Medulla oblongata (tissue), 1 donor: Measurements from ENCODE around the gene MRC2.
"Not testable (repeated sequence)": the region's sequence is repeated elsewhere in the genome, so short reads cannot be mapped to it uniquely, and the experiment has no call there.

Source experiments
- DNase-seq: peaks from one replicate; pipeline ENCODE4 v3.0.0-alpha.2; 2015; ENCODE audit errors: extremely low spot score

Gene MRC2

DNA sequence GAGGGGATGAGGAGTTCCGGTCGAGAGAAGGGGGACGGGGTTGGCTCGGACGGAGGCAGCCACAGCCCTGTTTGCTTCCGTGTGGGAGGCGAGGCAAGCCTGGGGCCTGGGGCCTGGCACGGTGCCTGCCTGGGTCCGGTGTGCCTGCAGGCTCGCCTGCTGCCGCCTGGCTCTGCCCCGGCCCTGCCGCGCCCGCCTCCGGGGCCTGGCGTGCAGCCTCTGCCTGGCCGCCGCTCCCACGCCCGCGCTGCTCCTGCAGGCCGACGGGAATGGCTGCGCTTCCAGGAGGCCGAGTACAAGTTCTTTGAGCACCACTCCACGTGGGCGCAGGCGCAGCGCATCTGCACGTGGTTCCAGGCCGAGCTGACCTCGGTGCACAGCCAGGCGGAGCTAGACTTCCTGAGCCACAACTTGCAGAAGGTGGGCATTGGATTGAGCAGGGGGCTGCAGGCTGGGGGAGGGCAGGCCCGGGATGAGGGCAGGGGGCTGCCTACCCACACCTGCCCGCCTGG is 53.1 kb downstream of the MRC2 start:
- DNase-seq = peak; percentile 44

DNA sequence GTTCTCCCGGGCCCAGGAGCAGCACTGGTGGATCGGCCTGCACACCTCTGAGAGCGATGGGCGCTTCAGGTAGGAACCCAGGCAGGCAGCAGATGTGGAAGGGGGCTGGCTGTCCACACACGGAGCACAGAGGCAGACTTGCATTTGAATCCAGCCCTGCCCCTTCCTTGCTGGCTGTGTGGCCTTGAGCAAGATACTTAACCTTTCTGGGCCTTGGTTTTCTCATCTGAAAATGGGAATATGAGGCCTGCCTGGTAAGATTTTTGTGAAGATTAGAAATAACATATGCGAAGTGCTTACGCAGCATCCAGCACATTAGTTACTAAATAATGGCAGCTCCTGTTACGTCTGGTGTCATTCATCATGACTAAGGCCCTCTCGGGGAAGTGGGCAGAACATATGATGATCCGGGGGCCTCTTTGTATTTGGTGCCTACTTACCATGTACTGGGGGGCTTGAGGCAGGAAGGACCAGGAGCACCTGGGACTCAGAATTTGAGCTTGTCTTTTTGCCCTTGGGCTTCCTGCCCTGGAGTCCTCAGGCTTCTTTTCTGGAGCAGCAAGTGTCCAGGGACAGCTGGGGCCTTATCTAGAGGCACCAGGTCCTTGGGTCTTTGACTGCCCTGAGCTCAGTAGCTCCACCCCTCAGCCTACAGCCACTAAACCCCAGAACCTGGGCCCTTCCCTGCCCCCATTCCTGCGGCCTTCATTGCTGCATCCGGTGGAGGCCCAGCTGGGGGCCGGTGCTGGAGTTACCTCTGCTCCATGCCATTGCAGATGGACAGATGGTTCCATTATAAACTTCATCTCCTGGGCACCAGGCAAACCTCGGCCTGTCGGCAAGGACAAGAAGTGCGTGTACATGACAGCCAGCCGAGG is 53.8 kb downstream of the MRC2 start:
- no peak for DNase-seq

DNA sequence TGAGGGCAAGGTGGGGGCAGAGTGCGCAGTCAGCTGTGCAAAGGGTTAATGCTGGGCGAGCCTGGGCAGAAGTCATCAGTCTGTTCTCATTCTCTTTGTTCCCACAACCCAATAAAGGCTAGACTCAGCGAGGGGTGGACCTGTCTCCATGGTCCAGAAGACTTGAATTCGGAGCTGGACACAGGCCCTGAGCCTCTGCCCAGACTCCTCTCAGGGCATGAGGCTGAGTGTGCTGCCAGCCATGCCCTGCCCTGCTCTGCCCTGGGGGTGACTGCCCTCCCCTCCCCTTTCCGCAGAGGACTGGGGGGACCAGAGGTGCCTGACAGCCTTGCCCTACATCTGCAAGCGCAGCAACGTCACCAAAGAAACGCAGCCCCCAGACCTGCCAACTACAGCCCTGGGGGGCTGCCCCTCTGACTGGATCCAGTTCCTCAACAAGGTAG is 54.5 kb downstream of the MRC2 start:
- DNase-seq = peak; percentile 81

DNA sequence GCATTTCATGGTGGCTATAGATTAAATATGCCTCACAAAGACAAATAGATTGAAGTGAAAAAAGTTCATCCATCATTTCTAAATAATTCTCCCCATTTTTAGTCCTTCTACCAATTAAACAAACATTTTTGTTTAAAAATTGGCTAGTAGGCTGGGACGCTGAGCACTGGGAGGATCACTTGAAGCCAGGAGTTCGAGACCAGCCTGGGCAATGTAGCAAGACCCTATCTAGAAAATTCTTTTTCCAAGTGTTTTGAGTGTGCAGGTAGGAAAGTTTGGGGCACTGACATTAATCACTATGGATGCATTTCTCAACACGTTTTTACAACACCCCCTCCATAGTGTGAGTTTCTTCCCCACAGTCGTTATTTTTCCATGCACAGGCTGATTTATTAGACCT is 56.7 kb downstream of the MRC2 start:
- no peak for DNase-seq

DNA sequence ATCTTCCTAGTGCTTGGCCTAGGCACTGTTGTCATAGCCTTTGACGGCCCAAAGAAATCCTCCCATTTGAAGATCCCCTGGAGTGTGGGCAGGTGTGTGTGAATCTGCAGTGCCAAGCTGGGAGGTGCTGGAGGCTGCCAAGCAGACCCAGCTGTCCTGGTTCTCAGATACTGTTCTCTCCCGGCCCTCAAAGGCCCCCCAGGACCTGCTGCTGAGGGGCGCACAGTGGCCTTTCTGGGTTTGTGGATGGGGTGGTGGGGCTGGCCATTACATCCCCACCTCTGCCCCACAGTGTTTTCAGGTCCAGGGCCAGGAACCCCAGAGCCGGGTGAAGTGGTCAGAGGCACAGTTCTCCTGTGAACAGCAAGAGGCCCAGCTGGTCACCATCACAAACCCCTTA is 60.5 kb downstream of the MRC2 start:
- DNase-seq = no peak

DNA sequence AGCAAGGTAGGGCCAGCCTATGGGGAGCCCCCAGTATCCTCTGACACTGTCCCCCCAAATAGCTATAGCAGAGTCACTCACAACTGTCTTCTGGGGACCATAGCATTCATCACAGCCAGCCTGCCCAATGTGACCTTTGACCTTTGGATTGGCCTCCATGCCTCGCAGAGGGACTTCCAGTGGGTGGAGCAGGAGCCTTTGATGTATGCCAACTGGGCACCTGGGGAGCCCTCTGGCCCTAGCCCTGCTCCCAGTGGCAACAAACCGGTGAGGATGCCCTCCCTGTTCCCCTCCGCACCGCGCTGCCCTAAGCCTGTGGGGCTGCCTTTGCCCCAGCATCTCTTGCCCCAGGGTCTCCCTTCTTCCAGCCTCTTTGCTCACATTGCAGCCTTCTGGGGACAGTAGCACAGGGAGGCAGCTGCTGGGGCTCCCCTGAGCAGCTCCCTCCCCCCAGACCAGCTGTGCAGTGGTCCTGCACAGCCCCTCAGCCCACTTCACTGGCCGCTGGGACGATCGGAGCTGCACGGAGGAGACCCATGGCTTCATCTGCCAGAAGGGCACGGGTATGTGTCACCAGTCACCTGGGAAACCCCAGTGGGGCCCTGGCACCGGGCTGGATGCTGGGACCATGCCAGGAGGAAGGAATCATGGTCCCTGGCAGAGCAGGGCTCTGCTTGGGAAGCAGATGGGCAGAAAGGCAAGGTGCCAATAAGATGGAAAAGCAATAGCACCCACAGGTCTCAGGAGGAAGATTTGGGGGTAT is 61.1 kb downstream of the MRC2 start:
- no peak for DNase-seq

DNA sequence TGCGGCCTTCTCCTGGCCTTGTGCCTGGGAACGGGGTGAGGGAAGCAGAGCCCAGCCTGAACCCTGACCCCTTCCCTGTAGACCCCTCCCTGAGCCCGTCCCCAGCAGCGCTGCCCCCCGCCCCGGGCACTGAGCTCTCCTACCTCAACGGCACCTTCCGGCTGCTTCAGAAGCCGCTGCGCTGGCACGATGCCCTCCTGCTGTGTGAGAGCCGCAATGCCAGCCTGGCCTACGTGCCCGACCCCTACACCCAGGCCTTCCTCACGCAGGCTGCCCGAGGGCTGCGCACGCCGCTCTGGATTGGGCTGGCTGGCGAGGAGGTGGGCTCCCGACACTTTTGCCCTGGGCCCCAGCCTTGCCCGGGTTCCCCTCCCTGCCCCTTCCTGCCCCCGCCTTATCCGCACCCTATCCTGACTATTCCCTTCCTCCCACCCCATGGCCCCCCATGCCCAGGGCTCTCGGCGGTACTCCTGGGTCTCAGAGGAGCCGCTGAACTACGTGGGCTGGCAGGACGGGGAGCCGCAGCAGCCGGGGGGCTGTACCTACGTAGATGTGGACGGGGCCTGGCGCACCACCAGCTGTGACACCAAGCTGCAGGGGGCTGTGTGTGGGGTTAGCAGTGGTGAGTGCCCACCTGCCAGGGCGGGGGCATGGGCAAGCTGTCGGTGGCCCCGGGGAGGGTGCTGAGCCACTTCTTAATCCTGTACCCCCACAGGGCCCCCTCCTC is 62.1 kb downstream of the MRC2 start:
- no peak for DNase-seq

DNA sequence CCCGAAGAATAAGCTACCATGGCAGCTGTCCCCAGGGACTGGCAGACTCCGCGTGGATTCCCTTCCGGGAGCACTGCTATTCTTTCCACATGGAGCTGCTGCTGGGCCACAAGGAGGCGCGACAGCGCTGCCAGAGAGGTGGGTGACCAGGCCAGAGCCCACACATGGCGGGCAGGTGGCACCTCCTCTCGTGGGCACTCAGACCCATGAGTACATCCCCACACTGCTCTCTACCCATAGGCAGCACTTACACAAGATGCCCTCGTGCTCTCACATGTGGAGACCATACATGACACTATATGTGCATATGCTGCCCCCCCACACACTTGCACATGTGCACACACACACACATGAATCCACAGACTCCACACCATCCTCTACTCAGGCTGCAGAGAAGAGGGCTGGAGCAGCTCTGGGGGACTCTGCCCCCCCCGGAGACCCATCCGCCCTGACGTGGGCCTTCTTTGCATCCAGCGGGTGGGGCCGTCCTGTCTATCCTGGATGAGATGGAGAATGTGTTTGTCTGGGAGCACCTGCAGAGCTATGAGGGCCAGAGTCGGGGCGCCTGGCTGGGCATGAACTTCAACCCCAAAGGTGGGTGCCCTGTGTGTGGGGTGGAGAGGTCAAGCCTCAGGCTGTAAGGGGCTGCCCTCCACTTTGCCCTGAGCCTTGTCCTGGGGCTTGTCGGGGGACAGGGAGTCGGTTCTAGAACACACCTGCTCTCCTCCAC is 62.9 kb downstream of the MRC2 start:
- DNase-seq = no peak

DNA sequence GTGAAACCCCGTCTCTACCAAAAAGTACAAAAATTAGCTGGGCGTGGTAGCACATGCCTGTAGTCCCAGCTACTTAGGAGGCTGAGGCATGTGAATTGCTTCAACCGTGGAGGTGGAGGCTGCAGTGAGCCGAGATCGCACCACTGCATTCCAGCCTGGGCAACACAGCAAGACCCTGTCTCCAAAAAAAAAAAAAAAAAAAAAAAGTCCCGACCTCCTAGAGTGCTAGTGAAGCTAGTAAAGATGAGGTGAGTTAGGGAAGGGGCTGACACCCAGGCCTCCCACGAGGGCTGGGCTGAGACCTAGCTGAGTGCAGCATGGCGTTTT is 64.1 kb downstream of the MRC2 start:
- DNase-seq = not testable (repeated sequence)

DNA sequence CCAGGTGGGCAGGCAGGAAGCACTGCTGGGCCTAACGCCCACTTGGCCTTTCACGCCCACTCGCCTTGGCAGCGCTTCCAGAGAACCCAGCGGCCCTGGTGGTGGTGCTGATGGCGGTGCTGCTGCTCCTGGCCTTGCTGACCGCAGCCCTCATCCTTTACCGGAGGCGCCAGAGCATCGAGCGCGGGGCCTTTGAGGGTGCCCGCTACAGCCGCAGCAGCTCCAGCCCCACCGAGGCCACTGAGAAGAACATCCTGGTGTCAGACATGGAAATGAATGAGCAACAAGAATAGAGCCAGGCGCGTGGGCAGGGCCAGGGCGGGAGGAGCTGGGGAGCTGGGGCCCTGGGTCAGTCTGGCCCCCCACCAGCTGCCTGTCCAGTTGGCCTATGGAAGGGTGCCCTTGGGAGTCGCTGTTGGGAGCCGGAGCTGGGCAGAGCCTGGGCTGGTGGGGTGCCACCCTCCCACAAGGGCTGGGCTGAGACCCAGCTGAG is 64.7 kb downstream of the MRC2 start:
- no peak for DNase-seq

DNA sequence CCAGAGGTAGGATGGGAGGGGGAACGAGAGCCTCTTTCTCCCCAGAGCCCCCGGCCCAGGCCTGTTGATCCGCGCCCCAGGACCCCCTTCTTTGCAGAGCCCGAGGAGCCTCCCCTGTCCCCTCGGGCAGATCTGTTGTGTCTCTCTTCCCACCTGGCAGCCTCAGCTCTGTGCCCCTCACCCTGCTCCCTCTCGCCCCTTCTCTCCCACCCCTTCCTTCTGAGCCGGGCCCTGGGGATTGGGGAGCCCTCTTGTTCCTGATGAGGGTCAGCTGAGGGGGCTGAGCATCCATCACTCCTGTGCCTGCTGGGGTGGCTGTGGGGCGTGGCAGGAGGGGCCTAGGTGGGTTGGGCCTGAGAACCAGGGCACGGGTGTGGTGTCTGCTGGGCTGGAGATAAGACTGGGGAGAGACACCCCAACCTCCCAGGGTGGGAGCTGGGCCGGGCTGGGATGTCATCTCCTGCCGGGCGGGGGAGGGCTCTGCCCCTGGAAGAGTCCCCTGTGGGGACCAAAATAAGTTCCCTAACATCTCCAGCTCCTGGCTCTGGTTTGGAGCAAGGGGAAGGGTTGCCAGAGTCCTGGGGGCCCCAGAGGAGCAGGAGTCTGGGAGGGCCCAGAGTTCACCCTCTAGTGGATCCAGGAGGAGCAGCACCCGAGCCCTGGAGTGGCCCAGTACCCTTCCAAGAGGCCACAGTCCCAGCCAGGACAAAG is 65.4 kb downstream of the MRC2 start:
- no peak for DNase-seq

DNA sequence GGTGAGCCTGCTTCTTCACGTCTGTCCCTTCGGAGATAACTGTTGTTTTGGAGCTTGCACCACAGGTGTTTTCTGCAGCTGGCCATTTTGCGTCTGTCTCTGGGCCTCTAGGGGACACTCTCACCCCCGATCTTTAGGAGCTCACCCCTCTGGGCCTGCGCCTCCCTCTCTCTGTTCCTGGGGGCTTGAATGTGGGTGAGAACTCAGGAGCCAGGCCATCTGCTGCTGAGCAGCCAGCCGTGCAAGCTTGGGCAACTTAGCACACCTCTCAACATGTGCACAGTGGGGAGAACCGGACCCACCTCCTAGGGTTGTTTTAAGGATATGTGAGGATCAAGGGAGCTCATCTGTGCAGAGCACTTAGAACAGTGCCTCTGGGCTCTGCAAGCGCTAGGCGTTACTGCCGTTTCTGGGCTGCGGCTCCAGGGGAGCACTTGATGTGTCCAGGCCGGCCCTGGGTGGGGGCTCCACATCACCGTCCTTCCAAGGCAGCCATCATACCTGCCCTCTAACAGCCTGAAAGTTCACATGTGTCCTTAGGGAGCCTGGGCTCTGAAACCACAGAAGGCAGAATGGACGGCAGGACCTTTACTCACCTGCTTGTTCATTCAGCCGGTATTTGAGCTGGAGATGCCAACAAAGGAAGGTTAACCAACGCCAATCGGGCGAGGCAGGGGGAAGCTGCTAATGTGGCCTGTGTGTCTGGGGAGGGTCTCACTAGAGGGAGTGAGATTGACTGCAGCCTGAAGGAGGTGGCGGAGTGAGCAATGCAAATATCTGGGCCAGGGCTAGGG is 66.3 kb downstream of the MRC2 start:
- no peak for DNase-seq

DNA sequence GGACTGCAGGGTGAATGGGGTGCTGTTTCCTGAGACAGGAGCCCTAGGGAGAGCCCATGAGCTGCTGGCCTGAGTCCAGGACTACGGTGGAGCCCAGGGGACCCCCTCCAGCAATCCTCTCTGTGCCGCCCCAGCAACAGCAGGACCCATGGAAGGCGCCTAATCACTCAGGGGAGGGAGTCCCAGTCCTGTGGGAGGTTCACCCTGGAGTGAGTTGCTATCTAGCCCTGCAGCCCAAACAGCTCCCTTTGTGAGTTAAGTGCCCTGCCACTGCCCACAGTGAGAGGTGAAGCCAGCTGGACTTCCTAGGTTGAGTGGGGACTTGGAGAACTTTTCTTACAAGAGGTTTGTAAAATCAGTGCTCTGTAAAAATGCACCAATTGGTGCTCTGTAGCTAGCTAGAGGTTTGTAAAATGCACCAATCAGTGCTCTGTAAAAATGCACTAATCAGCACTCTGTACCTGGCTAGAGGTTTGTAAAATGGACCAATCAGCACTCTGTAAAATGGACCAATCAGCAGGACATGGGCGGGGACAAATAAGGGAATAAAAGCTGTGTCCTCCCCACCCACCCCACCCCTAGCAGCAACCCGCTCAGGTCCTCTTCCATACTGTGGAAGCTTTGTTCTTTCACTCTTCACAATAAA is 67.7 kb downstream of the MRC2 start:
- DNase-seq = not testable (repeated sequence)

DNA sequence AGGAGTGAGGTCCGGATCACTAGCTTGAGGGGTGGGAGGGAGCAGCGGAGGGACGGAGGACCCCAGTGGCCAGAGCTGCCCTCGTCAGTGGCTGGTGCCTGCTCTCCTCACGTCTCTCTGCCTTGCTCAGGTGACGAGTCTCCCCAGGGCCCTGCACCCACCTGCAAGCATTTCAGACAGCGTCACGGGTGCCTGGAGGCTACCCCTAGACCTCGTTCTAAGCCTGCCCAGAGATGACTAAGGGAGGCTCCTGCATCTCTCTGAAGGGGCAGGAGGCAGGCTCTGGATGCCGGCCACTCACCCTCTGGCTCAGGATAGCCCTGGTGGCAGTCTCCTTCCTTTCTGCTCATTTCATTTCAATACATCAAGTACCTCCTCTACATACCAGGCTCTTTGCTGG is 68.8 kb downstream of the MRC2 start:
- DNase-seq = no peak

DNA sequence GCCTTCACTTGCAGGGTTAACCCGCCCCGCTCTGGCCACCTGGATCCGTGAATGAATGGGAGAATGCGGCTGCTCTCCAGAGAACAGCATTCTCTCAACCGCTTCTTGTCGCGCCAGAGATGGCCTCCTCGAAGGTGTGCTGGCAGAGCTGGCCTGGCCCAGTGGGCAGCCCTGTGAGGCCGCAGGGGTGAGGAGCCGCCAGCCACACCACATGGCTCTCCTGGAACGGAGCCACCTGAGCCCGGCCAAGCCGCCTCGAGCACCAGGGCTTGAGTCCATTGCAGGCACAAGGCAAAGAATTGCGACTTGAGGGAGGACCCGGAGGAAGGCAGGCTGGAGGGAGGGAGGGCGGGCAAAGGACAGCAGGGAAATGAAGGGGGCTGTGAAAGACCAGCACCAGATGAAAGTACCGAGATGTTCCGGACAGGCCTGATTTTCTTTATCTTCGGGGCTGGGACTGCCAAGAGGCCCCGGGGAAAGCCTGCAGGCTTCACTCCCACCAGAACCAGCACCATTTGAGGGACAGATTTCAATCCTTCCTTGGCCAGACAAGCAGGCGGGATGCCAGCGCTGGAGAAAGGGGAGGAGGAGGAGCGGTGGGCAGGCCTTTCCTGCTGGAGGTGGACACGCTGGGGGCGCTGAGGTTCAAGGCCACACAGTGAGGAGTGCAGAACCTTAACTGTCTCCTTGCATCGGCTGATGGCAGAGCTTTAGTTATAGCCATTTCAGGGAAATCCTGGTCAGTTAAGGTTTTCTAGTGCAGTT is 69.4 kb downstream of the MRC2 start:
- DNase-seq = peak; percentile 70

DNA sequence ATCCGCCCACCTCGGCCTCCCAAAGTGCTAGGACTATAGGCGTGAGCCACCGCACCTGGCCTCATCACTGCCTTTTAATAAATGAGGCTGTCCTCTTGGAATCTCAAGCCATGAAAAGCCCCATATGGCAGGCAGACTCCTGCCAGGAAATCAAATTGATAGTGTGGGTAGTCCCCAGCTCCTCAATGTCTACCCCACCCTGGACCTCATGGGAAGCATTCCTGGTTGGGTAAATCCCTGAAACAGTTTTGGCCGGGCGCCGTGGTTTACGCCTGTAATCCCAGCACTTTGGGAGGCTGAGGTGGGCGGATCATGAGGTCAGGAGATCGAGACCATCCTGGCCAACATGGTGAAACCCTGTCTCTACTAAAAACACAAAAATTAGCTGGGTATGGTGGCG is 71.0 kb downstream of the MRC2 start:
- not testable (repeated sequence) for DNase-seq

DNA sequence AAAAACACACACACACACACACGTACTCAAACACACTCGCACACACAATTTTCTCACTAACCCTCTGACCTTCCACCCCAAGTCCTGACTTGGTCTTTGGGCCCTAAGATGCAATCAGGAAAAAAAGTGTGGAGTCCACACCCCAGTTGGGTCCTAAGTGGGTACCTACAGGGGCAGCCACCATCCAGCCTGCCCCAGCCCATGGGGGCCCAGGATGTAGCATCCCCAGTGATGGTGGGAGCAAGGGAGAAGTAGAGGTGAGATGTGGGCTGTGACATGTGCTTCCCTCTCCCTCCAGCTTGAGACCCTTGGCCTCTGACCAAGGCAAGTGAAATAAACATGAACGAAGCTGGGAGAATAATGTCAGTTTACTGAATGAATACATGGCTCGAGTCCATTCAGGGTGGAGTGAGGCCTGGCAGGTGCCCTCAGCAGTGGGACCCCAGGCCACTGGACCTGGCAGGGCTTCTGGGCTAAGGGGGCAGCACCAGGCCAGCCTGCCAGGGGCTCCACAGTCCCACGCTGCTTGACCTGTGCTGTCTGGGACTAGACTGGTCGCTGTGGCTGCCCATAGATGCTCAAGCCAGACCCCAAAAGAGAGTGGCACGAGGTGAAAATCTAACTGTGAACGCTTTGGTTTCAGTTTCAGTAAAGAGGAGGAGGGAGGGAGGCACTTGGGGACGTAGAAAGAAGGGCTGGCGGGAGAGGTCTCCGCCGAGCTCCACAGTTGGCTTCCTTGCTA is 73.7 kb downstream of the MRC2 start:
- DNase-seq = no peak

DNA sequence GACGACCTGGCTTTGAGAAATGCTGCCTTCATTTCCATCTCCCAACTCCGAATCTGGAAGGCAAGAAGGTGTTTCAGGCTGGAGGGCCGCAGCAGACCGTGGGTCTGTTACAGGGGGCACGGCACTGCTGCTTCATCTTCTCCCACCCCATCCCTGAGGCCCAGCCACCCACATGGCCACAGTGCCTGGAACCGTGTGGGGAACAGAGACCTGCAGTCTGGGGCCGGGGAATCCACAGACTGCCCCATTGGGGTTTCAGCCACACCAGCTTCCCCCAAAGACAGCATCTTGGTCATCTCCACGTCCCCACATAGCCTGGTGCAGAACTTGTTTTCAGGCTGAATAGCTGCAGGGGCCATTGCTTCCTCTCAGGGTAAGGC is 74.2 kb downstream of the MRC2 start:
- DNase-seq = no peak
